IMR-90 (cell line): ENCODE results near the gene SCRN2. TPM values are rescaled to one million over a fixed set of nuclear protein-coding genes. Genes with fewer than 3 reads are reported as not detected.

Experiments
- polyA plus RNA-seq, 3 experiments: library from polyadenylated mRNA; depleted of rRNA; stranded (reverse); fragments of >200 nt; gene quantifications; 2 replicates each; pipeline ENCODE4 v1.2.3, GENCODE V29; 2012; ENCODE audit warnings: low replicate concordance in 1 of 3
- total RNA-seq: library from RNA; depleted of rRNA; stranded (reverse); fragments of >200 nt; gene quantifications from 2 replicates; pipeline ENCODE4 v1.2.3, GENCODE V29; 2012
- TF ChIP-seq, protein P1 (sequence below): conservative IDR thresholded peaks from 2 replicates; pipeline ENCODE4 v1.5.1; 2012; ENCODE audit warnings: mild to moderate bottlenecking, low read depth, low read length, improper control_type of control experiment

The SCRN2 gene
- total and polyA plus RNA-seq, 2 of the 4 experiments (the other 2 are of a cell fraction): 17.2 to 31.0 TPM

DNA sequence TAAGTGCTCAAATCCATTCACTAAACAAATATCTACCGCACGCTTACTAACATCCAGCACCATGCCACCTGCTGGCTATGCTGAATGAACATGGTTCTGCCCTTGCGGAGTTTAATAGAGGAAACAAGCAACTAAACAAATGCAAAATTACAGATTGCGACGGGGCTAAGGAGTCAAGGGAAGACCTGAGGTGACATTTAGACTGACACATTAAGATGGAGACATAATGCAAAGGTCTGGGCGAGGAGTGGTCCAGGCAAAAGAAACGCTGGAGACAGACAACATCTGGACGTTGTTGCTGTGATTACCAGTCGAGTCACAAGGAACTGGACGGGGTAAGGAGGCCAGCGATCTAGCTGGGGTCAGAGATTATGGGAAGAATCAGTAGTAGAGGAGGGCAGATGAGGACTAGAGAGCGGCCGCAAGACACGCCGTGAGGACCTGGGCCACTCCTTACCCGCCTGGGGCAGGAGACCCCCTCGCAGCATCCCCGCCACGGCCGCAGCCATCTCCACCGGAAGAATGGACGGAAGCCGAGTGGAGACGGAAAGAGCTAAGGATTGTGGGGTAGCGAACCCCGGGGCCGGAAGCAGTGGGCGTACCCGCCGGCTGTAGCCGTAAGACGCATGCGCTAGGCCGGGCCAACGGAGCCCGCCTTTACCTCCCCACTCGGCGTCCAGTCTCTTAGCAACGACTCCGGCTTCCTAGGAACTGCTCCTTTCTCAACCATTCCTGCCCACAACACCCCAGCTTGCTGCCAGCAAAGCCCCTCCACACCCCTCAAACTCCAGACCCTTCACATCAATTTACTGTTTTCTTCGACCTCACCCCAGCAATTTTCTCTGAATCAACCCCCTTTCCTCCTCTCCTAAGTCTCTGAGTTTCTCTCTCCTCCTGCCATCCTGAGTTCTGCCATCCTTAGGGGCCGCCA lies 9.8 kb downstream of the SCRN2 start, which contains the start of the genes LRRC46 and MRPL10 (continued):
- TF ChIP-seq, protein P1, sequence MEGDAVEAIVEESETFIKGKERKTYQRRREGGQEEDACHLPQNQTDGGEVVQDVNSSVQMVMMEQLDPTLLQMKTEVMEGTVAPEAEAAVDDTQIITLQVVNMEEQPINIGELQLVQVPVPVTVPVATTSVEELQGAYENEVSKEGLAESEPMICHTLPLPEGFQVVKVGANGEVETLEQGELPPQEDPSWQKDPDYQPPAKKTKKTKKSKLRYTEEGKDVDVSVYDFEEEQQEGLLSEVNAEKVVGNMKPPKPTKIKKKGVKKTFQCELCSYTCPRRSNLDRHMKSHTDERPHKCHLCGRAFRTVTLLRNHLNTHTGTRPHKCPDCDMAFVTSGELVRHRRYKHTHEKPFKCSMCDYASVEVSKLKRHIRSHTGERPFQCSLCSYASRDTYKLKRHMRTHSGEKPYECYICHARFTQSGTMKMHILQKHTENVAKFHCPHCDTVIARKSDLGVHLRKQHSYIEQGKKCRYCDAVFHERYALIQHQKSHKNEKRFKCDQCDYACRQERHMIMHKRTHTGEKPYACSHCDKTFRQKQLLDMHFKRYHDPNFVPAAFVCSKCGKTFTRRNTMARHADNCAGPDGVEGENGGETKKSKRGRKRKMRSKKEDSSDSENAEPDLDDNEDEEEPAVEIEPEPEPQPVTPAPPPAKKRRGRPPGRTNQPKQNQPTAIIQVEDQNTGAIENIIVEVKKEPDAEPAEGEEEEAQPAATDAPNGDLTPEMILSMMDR: peak; percentile 45
